Activated CD8-positive, alpha-beta memory T cell treated with anti-CD3 and anti-CD28 coated beads for 1 hour (primary cell): Measurements from ENCODE around the gene CALN1.
"Not testable (repeated sequence)": the region's sequence is repeated elsewhere in the genome, so short reads cannot be mapped to it uniquely, and the experiment has no call there.

Source experiments
- DNase-seq, 2 donors: peaks; one replicate each; pipeline ENCODE4 v3.0.0-alpha.2; 2020; ENCODE audit warnings: low read depth in 1 of 2; ENCODE audit errors: extremely low read depth in 1 of 2

CALN1 gene

GRCh38 chr7:71766016-71766415 lies 646.1 kb downstream of the CALN1 start:
- no peak for DNase-seq

DNA sequence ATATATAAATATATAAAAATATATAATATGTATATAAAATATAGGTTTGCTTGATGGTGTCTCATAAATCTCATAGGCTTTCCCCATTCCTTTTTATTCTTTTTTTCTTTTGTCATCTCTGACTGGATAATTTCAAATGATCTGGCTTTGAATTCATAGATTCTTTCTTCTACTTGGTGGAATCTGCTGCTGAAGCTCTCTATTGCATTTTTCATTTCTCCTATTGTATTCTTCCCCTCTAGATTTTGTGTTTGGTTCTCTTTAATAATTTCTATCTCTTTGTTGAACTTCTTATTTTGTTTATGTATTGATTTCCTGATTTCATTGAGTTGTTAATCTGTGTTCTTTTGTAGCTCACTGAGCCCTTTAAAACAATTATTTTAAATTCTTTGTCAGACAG lies 650.8 kb downstream of the CALN1 start:
- DNase-seq = no peak

GRCh38 chr7:71754828-71755227 lies 657.3 kb downstream of the CALN1 start:
- no peak for DNase-seq

DNA sequence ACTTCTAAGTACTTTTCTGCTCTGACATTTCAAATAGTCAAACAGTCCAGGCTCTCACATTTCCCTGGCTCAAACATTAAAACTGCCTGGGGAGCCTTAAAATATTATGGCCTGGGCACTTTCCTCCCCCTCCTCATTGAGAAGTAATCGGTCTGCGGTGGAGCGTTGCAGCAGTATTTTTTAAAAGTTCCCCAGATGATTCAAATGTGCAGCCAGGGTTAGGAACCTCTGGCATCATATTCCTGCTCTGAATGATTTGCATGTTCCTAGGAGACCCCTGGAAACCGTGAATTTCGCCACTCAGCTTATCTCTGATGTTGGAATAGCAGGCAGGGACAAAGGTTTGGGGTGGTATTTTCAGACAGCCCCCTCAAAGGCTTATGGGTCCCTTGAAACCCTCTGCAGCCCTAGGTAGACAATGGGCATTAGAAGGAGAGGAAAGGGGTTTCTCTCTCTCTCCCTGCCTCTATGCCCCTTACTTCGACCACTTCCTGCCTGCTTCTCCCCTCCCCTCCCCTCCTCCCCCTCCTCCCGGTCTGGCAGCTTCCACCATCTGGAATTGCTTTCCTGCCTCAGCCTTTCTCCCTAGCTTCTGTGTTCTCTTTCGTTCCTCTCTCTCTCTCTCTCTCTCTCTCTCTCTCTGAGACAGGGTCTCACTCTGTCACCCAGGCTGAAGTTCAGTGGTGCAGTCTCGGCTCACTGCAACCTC lies 658.0 kb downstream of the CALN1 start:
- DNase-seq = no peak

DNA sequence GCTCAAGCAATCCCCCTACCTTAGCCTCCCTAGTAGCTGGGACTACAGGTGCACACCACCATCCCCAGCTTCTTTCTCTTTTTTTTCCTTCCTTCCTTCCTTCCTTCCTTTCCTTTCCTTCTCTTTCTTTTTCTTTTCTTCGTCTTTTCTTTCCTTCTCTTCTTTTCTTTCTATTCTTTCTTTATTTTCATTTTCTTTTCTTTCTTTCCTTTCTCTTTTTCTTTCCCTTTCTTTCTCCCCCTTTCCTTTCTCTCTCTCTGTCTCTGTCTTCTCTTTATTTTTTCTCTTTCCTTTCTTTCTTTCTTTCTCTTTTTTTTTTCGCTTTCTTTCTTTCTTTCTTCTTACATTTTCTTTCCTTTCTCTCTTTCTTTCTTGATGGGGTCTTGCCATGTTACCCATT lies 658.9 kb downstream of the CALN1 start:
- no peak for DNase-seq

GRCh38 chr7:71752171-71752935 lies 659.8 kb downstream of the CALN1 start:
- no peak for DNase-seq

DNA sequence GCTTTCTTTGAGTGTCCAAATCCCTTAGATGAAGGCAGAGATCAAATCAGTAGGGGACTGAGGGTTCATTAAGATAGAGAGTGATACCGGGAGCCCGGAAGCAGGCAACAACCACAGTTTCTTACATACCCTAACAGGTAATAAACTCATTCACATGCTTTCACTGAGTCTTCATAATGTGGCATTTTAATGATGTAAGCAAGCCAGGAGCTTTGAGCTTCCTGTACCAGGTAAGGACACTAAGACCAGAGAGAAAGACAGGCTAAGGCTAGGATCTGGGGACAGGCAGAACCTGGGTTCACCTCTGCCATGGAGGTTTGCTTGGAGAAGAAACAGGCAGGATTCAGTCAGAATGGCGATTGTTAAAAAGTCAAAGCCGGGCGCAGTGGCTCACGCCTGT lies 661.8 kb downstream of the CALN1 start:
- DNase-seq = no peak

GRCh38 chr7:71746006-71746405 lies 666.1 kb downstream of the CALN1 start:
- DNase-seq = no peak

GRCh38 chr7:71740174-71740560 lies 672.0 kb downstream of the CALN1 start:
- no peak for DNase-seq

GRCh38 chr7:71739520-71740173 lies 672.5 kb downstream of the CALN1 start:
- DNase-seq = no peak

DNA sequence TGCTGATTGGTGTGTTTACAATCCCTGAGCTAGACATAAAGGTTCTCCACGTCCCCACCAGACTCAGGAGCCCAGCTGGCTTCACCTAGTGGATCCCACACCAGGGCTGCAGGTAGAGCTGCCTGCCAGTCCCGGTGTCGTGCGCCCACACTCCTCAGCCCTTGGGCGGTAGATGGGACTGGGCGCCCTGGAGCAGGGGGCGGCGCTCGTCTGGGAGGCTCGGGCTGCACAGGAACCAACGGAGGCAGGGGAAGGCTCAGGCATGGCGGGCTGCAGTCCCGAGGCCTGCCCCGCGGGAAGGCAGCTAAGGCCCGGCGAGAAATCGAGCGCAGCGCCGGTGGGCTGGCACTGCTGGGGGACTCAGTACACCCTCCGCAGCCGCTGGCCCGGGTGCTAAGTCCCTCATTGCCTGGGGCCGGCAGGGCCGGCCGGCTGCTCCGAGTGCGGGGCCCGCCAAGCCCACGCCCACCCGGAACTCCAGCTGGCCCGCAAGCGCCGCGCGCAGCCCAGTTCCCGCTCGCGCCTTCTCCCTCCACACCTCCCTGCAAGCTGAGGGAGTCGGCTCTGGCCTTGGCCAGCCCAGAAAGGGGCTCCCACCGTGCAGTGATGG lies 674.1 kb downstream of the CALN1 start:
- not testable (repeated sequence) for DNase-seq

DNA sequence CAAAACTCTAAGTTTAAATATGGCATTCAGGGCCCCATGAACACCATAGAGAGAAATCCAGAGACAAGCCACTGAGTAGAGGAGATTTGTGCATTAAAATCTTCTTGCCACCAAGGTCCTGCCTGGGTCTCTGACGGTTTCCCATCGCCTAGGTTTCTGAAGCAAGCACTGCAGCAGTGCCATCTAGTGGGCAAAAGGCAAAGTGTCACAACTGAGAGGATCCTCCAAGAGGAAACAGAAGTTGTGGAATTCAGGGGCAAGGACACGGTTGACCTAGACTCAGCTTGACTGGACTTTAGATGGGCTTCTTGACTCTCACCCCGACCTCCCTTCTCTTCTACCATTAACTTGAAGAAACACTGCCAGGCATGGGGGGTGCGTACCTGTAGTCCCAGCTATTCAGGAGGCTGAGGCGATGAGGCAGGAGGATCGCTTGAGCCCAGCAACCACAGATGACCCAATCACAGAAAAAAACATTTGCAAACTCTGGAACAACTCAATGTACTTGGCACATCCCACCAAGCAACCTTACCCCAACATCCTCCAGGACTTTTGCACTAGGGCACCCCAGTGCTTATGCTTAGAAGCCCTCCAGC lies 676.1 kb downstream of the CALN1 start:
- no peak for DNase-seq

DNA sequence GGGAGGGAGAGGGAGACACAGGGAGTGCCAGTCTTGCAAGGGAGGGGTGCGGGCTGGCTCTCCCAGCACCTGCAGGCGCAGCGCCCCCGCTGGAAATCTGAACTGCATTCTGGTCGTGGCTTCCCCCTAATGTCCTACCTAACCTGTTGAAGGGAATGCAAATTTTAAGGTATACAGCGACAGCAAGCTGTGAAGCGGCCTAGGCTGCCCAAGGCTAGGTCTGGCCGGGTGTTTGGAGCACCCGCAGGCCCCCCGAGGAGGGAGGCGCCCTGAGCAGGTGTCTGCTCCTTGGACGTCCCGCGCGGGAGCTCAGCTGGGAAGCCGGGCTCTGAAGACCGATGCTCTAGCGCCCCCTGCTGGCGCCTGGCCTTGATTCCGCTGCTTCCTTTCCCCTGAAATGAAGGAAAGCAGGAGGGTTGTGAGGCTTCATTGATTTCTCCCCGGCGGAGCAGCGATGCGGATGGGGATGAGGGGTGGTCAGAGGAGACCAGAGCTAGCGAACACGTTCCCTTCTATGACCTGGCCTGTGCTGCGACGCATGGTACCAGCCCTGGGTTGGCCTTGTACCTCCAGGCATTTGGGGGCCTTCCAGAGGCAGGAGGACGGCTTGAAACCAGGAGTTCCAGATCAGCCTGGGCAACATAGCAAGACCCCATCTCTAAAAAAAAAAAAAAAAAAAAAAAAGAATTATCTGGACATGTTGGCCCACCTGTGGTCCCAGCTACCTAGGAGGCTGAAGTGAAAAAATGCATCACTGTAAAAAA lies 678.8 kb downstream of the CALN1 start:
- DNase-seq = peak in 1 of 2 donors; percentile 40

DNA sequence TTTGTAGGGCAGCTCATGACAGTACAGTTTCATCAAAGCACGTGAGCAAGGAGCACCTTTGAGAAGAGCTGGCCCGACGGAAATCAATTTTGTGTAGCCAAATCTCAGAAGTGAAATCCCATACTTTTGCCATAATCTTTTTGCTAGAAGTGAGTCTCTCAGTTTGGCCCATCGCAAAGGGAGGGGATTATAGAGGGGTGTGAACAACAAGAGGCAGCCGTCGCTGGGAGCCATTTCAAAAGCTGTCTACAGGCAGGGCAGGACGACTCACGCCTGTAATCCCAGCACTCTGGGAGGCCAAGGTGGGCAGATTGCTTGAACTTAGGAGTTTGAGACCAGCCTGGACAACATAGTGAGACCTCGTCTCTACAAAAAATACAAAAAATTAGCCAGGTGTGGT lies 680.4 kb downstream of the CALN1 start:
- no peak for DNase-seq
